LNCAP (cell line): ENCODE measurements around the gene CEBPB.

Source experiments
- CTCF ChIP-seq: fragments of 450-650 bp; IDR thresholded peaks from 2 replicates; pipeline ENCODE4 v1.5.1; 2017; ENCODE audit warnings: mild to moderate bottlenecking

The CEBPB gene

GRCh38 chr20:50207026-50207425, 16.4 kb downstream of the CEBPB start:
- no peak for TF ChIP-seq CTCF

DNA sequence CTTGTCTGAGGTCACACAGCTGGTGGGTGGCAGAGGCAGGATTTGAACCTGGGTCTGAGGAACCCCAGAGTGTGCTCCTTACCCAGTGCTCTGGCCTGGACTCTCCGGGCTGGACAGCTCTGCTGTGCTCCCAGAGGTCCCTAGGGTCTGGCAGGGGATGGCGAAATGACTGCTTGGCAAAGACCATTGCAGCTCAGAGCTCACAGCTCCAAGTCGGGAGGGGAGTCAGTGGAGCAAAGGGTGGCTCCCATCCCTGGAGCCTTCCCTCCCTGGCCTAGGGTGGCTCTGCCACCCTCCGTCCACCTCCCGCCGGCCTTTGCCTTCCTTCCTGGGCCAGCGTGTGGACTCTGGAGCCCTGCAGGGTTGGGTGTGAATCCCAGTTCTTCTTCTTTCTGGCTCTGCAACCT, 17.5 kb downstream of the CEBPB start:
- TF ChIP-seq CTCF: no peak

GRCh38 chr20:50210066-50210619, 19.5 kb downstream of the CEBPB start:
- TF ChIP-seq CTCF: no peak

DNA sequence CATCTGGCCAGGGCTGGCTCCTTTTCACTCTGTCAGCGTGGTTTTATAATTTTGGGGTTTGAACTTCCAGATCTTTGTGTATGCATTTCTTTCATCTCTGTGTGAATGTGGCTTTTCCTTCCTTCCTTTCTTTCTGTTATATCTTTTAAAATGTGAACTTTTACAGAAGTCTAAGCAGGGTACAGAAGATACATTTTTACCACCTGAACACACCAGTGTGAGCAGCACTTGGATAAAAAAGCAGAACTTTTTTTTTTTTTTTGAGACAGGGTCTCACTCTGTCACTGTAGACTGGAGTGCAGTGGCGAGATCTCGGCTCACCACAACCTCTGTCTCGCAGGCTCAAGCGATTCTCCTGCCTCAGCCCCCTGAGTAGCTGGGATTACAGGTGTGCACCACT, 20.5 kb downstream of the CEBPB start:
- TF ChIP-seq CTCF: no peak

- no peak for TF ChIP-seq CTCF
Measured at GRCh38 chr20:50213531-50214106, 23.0 kb downstream of the CEBPB start.

DNA sequence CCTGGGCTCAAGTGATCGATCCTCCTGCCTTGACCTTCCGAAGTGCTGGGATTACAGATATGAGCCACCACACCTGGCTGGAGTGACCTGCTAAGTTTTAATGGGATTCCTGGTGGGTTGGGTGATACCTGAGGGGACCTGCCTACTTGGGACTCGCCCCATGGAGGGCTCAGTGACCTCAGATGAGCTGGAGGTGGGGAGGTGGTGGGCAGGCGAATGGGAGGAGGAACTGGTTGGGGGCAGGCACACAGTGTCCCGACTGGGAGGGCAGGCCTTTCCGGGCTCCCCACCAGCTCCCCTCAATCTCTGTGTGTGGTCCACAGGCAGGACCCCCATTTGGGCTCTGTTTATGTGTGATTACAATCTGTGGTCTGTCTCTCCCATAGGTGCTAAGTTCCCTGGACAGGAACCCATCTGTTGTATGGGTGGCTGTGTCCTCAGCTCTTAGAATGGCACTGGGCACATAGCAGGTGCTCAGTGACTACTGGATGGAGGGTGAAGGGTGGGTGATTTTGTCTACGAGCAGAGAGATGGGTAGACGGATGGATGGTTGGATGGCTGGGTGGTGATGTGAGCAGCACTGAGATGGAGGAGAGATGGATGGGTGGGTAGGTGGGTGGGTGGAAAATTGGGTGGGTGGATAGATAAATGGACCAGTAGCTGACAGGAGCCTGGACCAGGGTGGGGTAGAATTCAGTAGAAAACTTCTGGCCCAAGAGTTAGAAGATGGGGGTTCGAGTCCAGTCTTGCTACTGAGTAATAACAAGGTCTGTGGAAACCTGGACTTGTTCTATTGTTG, 23.8 kb downstream of the CEBPB start:
- no peak for TF ChIP-seq CTCF

- TF ChIP-seq CTCF: no peak
Measured at GRCh38 chr20:50215101-50215690, 24.6 kb downstream of the CEBPB start.
